GM19397 (cell line): ENCODE measurements around the gene MRPL43.
A peak's percentile ranks its signal among the peaks of the same experiment; 100 is the strongest.

Source experiments
- ATAC-seq: cut with Tn5 transposase; IDR thresholded peaks from one replicate; pipeline ENCODE4 v1.9.1; 2021; ENCODE audit warnings: mild to moderate bottlenecking, moderate library complexity; ENCODE audit not compliant: unreplicated experiment

MRPL43 gene

DNA sequence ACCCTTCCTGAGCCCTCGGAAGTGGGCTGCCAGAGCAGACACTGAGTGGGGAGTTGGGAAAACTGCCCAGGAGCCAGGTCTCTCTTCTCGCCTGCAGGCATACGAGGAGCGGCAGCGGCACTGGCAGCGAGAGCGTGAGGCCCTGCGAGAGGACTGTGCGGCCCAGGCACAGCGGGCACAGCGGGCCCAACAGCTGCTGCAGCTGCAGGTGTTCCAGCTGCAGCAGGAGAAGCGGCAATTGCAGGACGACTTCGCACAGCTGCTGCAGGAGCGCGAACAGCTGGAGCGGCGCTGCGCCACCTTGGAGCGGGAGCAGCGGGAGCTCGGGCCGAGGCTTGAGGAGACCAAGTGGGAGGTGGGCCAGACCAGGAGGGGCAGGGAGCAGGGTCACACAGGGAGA is 18.1 kb upstream of the MRPL43 start:
- ATAC-seq = no peak

GRCh38 chr10:101003639-101004206 is 16.4 kb upstream of the MRPL43 start:
- ATAC-seq = no peak

DNA sequence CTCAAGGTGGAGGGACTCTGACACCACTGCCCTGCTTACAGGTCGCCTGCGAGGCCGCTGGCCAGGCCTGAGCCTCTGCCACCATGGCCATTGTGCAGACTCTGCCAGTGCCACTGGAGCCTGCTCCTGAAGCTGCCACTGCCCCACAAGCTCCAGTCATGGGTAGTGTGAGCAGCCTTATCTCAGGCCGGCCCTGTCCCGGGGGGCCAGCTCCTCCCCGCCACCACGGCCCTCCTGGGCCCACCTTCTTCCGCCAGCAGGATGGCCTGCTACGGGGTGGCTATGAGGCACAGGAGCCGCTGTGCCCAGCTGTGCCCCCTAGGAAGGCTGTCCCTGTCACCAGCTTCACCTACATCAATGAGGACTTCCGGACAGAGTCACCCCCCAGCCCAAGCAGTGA is 15.2 kb upstream of the MRPL43 start:
- no peak for ATAC-seq

GRCh38 chr10:101001659-101002035 is 14.3 kb upstream of the MRPL43 start:
- ATAC-seq = no peak

DNA sequence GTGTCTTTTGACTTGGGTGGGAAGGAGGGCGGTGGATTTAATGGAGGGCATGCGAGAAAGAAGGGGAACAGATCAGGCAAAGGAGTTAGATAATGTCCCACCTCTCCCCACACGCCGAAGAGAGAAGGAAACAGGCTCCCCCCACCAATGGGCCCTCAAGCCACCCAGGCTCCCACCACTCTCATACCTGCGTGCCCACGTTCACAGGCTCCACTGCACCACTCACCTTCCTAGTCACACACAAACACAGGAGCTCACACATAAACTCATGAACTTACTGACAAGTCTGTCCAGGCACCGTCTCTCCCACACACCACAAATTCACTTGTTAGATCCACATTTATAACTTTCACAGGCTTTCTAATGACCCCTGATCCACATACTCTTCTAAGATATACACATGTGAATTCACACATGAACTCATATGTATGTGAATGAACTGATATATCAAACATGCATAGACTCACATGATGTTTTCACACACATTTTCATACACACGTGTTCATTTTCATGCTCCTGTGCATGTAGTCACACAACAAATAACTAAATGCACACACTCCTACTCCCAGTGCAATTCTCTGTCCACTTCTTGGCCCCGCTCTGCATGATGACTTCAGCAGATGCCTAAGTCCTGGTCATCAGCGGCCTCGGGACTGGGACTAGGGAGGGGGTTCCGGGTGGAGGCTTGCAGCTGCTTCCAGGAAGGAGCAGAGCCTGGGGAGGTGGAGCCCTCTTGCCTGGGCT is 13.8 kb upstream of the MRPL43 start:
- ATAC-seq = no peak

GRCh38 chr10:101000127-101000914 is 13.0 kb upstream of the MRPL43 start:
- no peak for ATAC-seq

DNA sequence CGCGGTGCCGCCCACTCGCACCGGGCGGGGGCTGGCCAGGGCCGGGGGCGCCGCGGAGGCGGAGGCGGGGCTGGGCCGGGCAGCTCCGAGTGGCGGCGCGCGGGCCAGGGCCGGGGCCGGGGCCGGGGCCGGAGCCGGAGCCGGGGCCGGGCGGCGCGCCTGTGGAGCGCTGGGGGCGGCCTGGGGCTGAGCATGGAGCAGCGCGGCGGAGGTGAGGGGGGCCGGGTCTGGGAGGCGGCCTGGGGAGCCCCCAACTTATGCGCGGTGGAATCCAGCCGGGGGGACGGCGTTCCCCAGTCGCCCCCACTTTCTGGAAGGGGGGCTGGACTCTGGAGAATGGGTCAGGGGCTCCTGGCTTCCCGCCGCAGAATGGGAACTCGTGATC is 12.4 kb upstream of the MRPL43 start, which contains the start of gene LZTS2:
Gene LZTS2, plus strand, starts transcription at position 67 of the 385 bp plus-strand sequence. CDS start 2,731 bp downstream, outside the sequence.
- ATAC-seq = no peak

DNA sequence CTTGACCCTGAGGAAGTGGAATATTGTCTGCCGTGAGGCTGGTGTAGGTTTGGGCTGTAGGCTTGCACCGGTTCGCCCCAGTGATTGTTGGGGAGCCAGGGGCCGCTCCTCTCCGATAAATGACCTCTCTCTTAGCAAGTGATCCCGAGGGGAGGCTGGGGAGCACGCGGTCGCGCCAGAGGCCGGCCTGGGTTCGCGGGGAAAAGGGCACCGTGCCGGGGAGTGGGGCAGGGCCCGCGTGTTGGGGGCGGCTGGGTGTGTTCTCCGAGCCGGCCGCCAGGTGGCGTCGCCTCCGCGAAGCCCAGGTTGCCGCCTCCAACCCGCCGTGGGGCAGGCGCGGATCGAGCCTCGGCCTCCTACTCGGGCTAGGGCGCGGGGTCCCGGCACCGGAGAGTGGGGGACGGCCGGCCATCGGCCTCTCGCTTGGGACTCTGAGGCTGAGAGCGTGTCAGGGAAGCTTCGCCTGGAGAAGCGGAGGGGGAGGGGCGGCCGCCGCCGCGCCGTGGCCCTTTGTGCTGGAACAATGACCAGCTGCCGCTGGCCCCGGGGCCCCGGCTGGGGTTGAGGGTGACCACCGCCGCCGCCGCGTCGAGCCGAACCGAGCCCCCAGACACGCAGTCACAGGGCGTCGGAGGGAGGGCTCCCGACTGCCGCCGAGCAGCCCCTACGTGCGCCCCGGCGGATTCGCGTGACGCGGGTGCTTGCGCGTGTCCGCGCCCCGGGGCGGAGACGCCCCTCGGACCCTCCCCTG is 11.9 kb upstream of the MRPL43 start:
- peak; percentile 46 for ATAC-seq

DNA sequence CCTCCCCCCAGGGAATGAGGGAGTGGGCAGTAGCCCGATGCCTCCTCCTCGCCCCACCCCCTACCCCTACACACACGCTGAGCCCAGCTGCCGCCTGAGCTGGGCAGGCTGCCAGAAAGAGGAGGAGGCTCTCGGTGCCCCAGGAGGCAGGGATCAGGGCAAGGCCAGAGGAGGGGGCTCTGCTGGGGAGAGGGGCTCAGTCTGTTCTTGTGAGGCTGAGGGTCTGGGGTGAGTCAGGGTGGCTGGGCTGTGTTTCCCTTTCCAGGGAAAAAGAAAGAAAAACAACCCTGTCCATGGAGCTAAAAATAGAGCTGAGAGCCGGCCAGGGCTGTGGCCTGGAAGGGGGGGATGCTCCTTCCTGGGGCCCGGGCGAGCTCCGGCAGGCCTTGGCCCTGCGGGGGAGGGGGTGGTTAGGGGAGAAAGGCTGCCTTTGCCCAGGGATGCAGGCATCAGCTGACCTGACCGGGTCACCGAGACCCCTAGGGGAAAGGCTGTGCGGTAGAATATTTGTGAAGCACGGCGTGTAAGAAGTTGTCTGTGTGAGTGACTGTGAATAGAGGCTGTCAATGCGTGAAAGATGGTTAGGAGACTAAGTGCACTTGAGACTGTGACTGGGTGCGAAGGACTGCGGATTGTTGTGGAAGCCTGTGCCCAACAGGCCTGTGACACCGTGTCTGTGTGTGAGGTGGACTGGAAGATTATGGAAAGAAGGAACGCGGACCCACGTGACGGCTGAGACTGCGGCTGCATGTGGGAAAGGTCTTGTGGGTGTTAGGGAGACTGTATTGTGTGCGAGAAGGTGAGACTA is 11.1 kb upstream of the MRPL43 start:
- ATAC-seq = peak; percentile 29

DNA sequence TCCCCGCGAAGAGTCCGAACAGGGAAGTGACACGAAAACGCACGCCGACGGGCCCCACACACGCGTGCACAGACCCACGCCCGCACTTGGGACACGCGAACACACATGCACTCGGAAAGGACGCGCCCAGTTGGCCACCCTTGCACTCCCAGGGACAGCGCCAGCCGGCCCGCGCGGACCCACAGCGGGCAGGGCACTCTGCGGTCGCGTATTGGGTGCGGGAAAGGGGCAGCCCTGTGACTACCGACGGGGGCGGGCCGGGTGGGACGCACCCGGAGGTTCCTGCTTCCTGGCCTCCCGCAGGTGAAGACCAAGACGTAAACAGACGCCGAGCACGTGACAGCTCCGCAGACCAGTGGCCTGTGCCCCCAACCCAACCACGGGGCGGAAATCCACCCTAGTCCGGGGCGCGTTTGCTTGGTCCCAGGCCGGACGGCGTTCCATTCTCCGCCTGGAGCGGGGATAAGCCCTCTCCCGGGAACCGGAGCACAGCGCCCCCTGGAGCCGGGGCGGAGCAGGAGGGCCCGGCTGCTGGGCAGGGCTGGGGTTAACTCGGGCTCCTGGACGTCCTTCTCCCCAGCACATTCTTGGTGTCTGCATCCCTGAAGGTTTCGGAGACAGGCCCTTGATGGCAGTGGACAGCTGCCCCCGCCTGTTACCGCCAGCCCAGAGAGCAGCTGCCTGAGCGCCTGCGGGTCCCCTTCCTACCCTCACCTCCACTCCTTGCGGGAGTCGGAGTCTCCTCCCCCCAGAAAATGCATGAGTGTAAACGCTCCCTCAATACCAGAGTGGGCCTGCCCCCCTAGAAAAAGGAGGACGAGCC is 10.3 kb upstream of the MRPL43 start:
- ATAC-seq = peak; percentile 29

- ATAC-seq = peak; percentile 21
These were observed 9.5 kb upstream of the MRPL43 start for GRCh38 chr10:100996678-100997359.

- ATAC-seq = no peak
These were observed 7.9 kb upstream of the MRPL43 start for GRCh38 chr10:100995181-100995580.

- ATAC-seq = no peak
These were observed 6.8 kb upstream of the MRPL43 start for GRCh38 chr10:100993986-100994708.

GRCh38 chr10:100989088-100989487 is 1.8 kb upstream of the MRPL43 start:
- no peak for ATAC-seq

- ATAC-seq = no peak
These were observed 869 bp upstream of the MRPL43 start for GRCh38 chr10:100988166-100988565.

DNA sequence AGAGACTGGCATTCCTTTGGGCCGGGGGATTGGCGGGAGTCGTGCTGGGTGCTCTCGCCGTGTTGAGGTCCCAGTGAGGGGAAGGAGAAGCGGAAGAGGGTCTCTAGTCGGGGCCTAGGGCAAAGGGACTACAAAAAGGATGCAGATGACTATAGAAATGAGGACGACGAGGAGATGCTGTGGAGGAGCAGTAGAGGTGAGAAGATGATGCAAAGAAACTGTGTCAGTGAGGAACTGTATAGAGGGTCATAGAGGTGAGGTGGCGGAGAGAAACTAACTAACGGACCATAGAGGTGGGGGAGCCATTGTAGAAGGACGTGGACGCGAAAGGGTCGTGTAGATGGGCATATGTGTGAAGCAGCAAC is 370 bp upstream of the MRPL43 start:
- ATAC-seq = no peak

GRCh38 chr10:100986623-100986951 is 710 bp downstream of the MRPL43 start:
- ATAC-seq = no peak

GRCh38 chr10:100985336-100985735 is 2.0 kb downstream of the MRPL43 start:
- no peak for ATAC-seq
